Neural progenitor cell (in vitro differentiated cells): ENCODE results near the gene SCN2B.
"Not testable (repeated sequence)": the region's sequence is repeated elsewhere in the genome, so short reads cannot be mapped to it uniquely, and the experiment has no call there.

Source experiments
- EZH2 ChIP-seq: fragments of 200-600 bp; sonication (generic); IDR thresholded peaks from 2 replicates; pipeline ENCODE4 v1.6.1; 2017; ENCODE audit warnings: antibody characterized with exemption, mild to moderate bottlenecking, moderate library complexity
- TF ChIP-seq, protein P1 (sequence below): fragments of 200-600 bp; sonication (generic); IDR thresholded peaks from 2 replicates; pipeline ENCODE4 v1.5.1; 2017; ENCODE audit warnings: antibody characterized with exemption, mild to moderate bottlenecking

DNA sequence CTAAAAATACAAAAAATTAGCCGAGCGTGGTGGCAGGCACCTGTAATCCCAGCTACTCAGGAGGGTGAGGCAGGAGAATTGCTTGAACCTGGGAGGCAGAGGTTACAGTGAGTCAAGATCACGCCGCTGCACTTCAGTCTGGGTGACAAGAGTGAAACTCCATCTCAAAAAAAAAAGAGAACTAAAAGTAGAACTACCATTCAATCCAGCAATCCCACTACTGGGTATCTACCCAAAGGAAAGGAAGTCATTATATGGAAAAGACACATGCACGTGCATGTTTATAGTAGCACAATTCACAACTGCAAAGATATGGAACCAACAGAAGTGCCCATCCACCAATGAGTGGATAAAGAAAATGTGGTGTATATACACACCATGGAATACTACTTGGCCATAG lies 7.3 kb upstream of the SCN2B start:
- TF ChIP-seq, protein P1, sequence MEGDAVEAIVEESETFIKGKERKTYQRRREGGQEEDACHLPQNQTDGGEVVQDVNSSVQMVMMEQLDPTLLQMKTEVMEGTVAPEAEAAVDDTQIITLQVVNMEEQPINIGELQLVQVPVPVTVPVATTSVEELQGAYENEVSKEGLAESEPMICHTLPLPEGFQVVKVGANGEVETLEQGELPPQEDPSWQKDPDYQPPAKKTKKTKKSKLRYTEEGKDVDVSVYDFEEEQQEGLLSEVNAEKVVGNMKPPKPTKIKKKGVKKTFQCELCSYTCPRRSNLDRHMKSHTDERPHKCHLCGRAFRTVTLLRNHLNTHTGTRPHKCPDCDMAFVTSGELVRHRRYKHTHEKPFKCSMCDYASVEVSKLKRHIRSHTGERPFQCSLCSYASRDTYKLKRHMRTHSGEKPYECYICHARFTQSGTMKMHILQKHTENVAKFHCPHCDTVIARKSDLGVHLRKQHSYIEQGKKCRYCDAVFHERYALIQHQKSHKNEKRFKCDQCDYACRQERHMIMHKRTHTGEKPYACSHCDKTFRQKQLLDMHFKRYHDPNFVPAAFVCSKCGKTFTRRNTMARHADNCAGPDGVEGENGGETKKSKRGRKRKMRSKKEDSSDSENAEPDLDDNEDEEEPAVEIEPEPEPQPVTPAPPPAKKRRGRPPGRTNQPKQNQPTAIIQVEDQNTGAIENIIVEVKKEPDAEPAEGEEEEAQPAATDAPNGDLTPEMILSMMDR = not testable (repeated sequence)
- TF ChIP-seq EZH2 = not testable (repeated sequence)
